Neuronal stem cell (in vitro differentiated cells): ENCODE data around the gene BET1.

ENCODE experiments used
- DNase-seq: peaks from one replicate; pipeline ENCODE4 v3.0.0-alpha.2; 2013; ENCODE audit warnings: low spot score
- H2AFZ ChIP-seq: one replicate; pipeline ENCODE4 v1.6.1; 2013; ENCODE audit warnings: mild to moderate bottlenecking, low read length, inconsistent platforms
- H2AK5ac ChIP-seq: 2 replicates; pipeline ENCODE4 v1.6.1; 2013; ENCODE audit warnings: low read depth, mild to moderate bottlenecking, inconsistent platforms, low read length, moderate library complexity, mixed read lengths
- H2BK120ac ChIP-seq: 2 replicates; pipeline ENCODE4 v1.6.1; 2013; ENCODE audit warnings: low read depth, mild to moderate bottlenecking, inconsistent platforms, low read length, moderate library complexity, mixed read lengths
- H2BK12ac ChIP-seq: one replicate; pipeline ENCODE4 v1.6.1; 2013; ENCODE audit warnings: low read length, inconsistent platforms
- H2BK15ac ChIP-seq: 2 replicates; pipeline ENCODE4 v1.6.1; 2013; ENCODE audit warnings: mild to moderate bottlenecking, low read length, inconsistent platforms, mixed read lengths
- H2BK5ac ChIP-seq: one replicate; pipeline ENCODE4 v1.6.1; 2013; ENCODE audit warnings: inconsistent platforms, mild to moderate bottlenecking, low read length, moderate library complexity
- H3K14ac ChIP-seq: one replicate; pipeline ENCODE4 v1.6.1; 2013; ENCODE audit warnings: low read length, inconsistent platforms
- H3K18ac ChIP-seq: 2 replicates; pipeline ENCODE4 v1.6.1; 2013; ENCODE audit warnings: low read length, inconsistent platforms
- H3K23ac ChIP-seq: 2 replicates; pipeline ENCODE4 v1.6.1; 2013; ENCODE audit warnings: low read depth, mild to moderate bottlenecking, mixed read lengths, low read length, inconsistent platforms; ENCODE audit not compliant: poor library complexity
- H3K27ac ChIP-seq: replicated peaks from 3 replicates; pipeline ENCODE4 v1.5.1; 2013; ENCODE audit warnings: low read length, inconsistent platforms
- H3K27me3 ChIP-seq, 3 experiments: 2 replicates each; pipeline ENCODE4 v1.6.1; 2013; ENCODE audit warnings: low read length in 3 of 3, mild to moderate bottlenecking in 2 of 3, inconsistent platforms in 1 of 3, low read depth in 1 of 3, mixed read lengths in 1 of 3, moderate library complexity in 1 of 3; ENCODE audit not compliant: control insufficient read depth in 3 of 3, insufficient read depth in 3 of 3
- H3K36me3 ChIP-seq, 2 donors: replicated peaks in 1 of 2; 2 replicates each; pipeline ENCODE4 v1.6.1; 2013; ENCODE audit warnings: low read length in 2 of 2; ENCODE audit not compliant: control insufficient read depth in 2 of 2, insufficient read depth in 2 of 2
- H3K4ac ChIP-seq: 2 replicates; pipeline ENCODE4 v1.6.1; 2013; ENCODE audit warnings: inconsistent platforms, mild to moderate bottlenecking, low read length, moderate library complexity
- H3K4me1 ChIP-seq, 2 donors: 1 replicate in 1 of 2; 2 replicates in 1 of 2; pipeline ENCODE4 v1.6.1; 2013; ENCODE audit warnings: low read length in 2 of 2, low read depth in 1 of 2; ENCODE audit not compliant: control insufficient read depth in 2 of 2, insufficient read depth in 1 of 2
- H3K4me2 ChIP-seq: one replicate; pipeline ENCODE4 v1.6.1; 2013; ENCODE audit warnings: mild to moderate bottlenecking, low read length, inconsistent platforms; ENCODE audit not compliant: insufficient read depth, poor library complexity, severe bottlenecking
- H3K4me3 ChIP-seq, 2 donors: 2 replicates each; pipeline ENCODE4 v1.5.1; 2013; ENCODE audit warnings: low read length in 2 of 2, mild to moderate bottlenecking in 2 of 2, inconsistent platforms in 1 of 2, moderate library complexity in 1 of 2
- H3K79me1 ChIP-seq: one replicate; pipeline ENCODE4 v1.6.1; 2013; ENCODE audit warnings: low read depth, mild to moderate bottlenecking, inconsistent platforms, low read length, moderate library complexity
- H3K9ac ChIP-seq: one replicate; pipeline ENCODE4 v1.6.1; 2013; ENCODE audit warnings: mild to moderate bottlenecking, low read depth, low read length, inconsistent platforms; ENCODE audit not compliant: poor library complexity
- H3K9me3 ChIP-seq, 2 donors: replicated peaks in 1 of 2; 2 replicates each; pipeline versions ENCODE3 to v1.6.1; 2013; ENCODE audit warnings: low read length in 2 of 2, mild to moderate bottlenecking in 2 of 2, inconsistent platforms in 1 of 2, low read depth in 1 of 2, mixed read lengths in 1 of 2, moderate library complexity in 1 of 2; ENCODE audit not compliant: control insufficient read depth in 2 of 2, insufficient read depth in 1 of 2
- H4K8ac ChIP-seq: one replicate; pipeline ENCODE4 v1.6.1; 2013; ENCODE audit warnings: low read depth, mild to moderate bottlenecking, inconsistent platforms, low read length, moderate library complexity
- H4K91ac ChIP-seq: one replicate; pipeline ENCODE4 v1.6.1; 2013; ENCODE audit warnings: low read length, low read depth, mild to moderate bottlenecking, inconsistent platforms; ENCODE audit not compliant: poor library complexity
- WGBS, 2 donors: extraction: QIAGEN DNeasy Blood & Tissue Kit; methylation state at CpG; one replicate each; pipeline ENCODE4 v1.1.7; 2013; ENCODE audit warnings: missing lambda C conversion rate in 2 of 2, mixed read lengths in 1 of 2; ENCODE audit not compliant: insufficient read length in 2 of 2, insufficient replicate concordance in 1 of 2; ENCODE audit errors: extremely low coverage in 2 of 2; 5-methylcytosine and 5-hydroxymethylcytosine counted together

Gene BET1

DNA sequence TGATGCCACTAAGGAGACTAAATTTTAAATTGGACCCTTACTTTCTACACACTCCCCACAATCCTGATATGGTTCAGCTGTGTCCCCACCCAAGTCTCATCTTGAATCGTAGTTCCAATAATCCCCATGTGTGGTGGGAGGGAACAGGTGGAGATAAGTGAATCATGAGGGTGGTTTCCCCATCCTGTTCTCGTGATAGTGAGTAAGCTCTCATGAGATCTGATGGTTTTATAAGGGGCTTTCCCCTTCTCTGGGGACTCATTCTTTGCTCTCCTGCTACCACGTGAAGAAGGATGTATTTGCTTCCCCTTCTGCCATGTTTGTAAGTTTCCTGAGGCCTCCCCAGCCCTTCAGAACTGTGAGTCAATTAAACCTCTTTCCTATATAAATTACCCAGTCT, 18.4 kb upstream of the BET1 start:
- H3K36me3 ChIP-seq, result no peaks in the 10 kb centered on the region
- H3K23ac ChIP-seq, result no peak overlapping the region
- H4K91ac ChIP-seq, result no peak overlapping the region
- H3K4me1 ChIP-seq, result no peaks in the 10 kb centered on the region
- H3K18ac ChIP-seq, result no peak overlapping the region
- no peak overlapping the region for H2BK15ac ChIP-seq
- no peak overlapping the region for H2BK12ac ChIP-seq
- no peak overlapping the region for H2BK120ac ChIP-seq
- no peak for DNase-seq
- no peak overlapping the region for H3K14ac ChIP-seq
- no peak overlapping the region for H3K9ac ChIP-seq
- H2AK5ac ChIP-seq, result no peak overlapping the region
- H2BK5ac ChIP-seq, result no peak overlapping the region
- no peak overlapping the region for H3K4me3 ChIP-seq
- H3K27ac ChIP-seq, result no peak overlapping the region
- H2AFZ ChIP-seq, result no peak overlapping the region
- H3K27me3 ChIP-seq, result no peaks in the 10 kb centered on the region
- no peak overlapping the region for H3K4ac ChIP-seq
- WGBS, 2 donors, result no CpG with 5 or more reads among the region's 3 CpGs
- no peaks in the 10 kb centered on the region for H3K9me3 ChIP-seq
- no peaks in the 10 kb centered on the region for H3K79me1 ChIP-seq
- no peak overlapping the region for H4K8ac ChIP-seq
- H3K4me2 ChIP-seq, result no peak overlapping the region

DNA sequence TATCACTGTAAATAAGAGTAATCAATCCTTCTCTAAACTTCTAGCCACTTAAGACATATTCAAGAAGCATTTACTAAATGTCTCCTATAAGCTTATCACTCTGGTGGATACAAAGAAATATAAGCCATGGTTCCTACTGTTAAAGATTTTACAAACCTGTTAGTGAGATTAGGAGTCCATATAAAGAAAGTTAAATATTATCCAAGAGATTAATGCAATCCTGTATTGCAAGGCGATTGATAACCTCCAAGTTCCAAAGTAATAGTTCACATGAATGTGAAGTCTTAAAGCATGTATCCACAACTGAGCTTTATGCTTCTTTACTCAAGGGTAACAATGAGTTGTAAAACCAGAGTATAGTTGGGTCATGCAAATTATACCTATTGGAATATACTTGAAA, 12.6 kb upstream of the BET1 start:
- Histone ChIP-seq H2AFZ (no peak overlapping the region), H3K36me3 (no peaks in the 10 kb centered on the region), H3K18ac (no peak overlapping the region), H3K23ac (no peak overlapping the region), H3K9ac (no peak overlapping the region), H2BK5ac (no peak overlapping the region), H3K79me1 (no peaks in the 10 kb centered on the region), H3K9me3 (no peaks in the 10 kb centered on the region), H2BK15ac (no peak overlapping the region), H2AK5ac (no peak overlapping the region), H2BK12ac (no peak overlapping the region), H2BK120ac (no peak overlapping the region), H3K27ac (no peak overlapping the region), H4K91ac (no peak overlapping the region), H3K4ac (no peak overlapping the region), H3K4me2 (no peak overlapping the region), H3K14ac (no peak overlapping the region), H3K27me3 (no peaks in the 10 kb centered on the region), H4K8ac (no peak overlapping the region), H3K4me1 (no peaks in the 10 kb centered on the region), H3K4me3 (no peak overlapping the region)
- no CpG with 5 or more reads among the region's 1 CpG for whole genome bisulfite sequencing, 2 donors
- DNase-seq, result no peak

DNA sequence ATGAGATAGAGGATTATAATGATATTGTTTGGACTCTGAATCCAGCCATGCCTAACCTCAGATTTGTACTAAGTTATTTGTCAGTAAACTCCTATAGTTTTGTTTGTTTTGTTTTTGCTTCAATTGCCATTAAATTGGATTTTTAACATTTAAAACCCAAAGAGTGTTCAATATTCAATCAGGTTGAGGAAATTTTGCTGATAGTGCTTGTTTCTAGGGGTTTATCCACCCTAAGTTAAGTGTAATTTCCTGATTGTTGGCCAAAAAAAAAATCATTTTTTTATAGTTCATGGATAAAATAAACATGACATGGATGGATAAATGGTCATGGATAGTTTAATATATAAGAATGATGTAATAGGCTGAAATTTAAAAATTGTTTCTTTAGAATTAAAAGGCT, 11.4 kb upstream of the BET1 start:
- no peaks in the 10 kb centered on the region for H3K27me3 ChIP-seq
- no peak overlapping the region for H3K18ac ChIP-seq
- H2BK5ac ChIP-seq, result no peak overlapping the region
- H4K91ac ChIP-seq, result no peak overlapping the region
- no peak overlapping the region for H2AFZ ChIP-seq
- H2BK15ac ChIP-seq, result no peak overlapping the region
- no peak overlapping the region for H3K14ac ChIP-seq
- no peak overlapping the region for H3K27ac ChIP-seq
- H2BK12ac ChIP-seq, result no peak overlapping the region
- no peak overlapping the region for H4K8ac ChIP-seq
- no peaks in the 10 kb centered on the region for H3K9me3 ChIP-seq
- no peak overlapping the region for H3K4me2 ChIP-seq
- no peak overlapping the region for H2BK120ac ChIP-seq
- H3K9ac ChIP-seq, result no peak overlapping the region
- no peak overlapping the region for H3K4ac ChIP-seq
- H2AK5ac ChIP-seq, result no peak overlapping the region
- H3K36me3 ChIP-seq, result no peaks in the 10 kb centered on the region
- H3K23ac ChIP-seq, result no peak overlapping the region
- DNase-seq, result no peak
- no peaks in the 10 kb centered on the region for H3K4me1 ChIP-seq
- H3K4me3 ChIP-seq, result no peak overlapping the region
- no peaks in the 10 kb centered on the region for H3K79me1 ChIP-seq

DNA sequence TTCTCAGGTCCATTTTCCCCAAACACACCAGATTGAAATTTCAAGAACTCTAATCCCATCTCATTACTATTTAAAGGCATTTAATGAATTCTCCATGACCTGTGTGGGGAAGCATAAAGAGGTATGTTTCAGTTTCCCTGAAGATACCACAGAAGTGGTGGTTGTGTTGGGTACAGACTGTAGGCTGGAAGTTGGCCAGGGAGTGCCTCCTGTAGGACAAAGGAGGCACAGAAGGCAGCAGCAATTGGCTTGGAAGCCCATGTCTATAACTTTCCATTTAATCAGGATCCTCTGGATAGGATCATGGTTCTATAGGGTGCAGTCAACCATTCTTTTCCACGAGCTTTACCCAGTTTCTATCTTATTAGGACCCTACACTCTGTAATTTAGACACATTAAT, 8.6 kb upstream of the BET1 start:
- H3K27me3 ChIP-seq, result no peaks in the 10 kb centered on the region
- WGBS, 2 donors, result no CpG with 5 or more reads among the region's 1 CpG
- DNase-seq, result no peak

More for the DNA sequence above, 8.6 kb upstream of the BET1 start:
- H3K36me3 ChIP-seq, result no peaks in the 10 kb centered on the region
- no peaks in the 10 kb centered on the region for H3K4me1 ChIP-seq
- no peak overlapping the region for H4K91ac ChIP-seq
- no peak overlapping the region for H2BK12ac ChIP-seq
- H3K27ac ChIP-seq, result no peak overlapping the region
- H3K9me3 ChIP-seq, result no peaks in the 10 kb centered on the region
- no peak overlapping the region for H3K4me3 ChIP-seq
- H2BK120ac ChIP-seq, result no peak overlapping the region
- H4K8ac ChIP-seq, result no peak overlapping the region
- H3K14ac ChIP-seq, result no peak overlapping the region
- no peak overlapping the region for H2BK5ac ChIP-seq
- H3K9ac ChIP-seq, result no peak overlapping the region
- no peak overlapping the region for H3K18ac ChIP-seq
- no peak overlapping the region for H2AFZ ChIP-seq
- no peaks in the 10 kb centered on the region for H3K79me1 ChIP-seq
- no peak overlapping the region for H3K4ac ChIP-seq
- no peak overlapping the region for H3K4me2 ChIP-seq
- no peak overlapping the region for H2AK5ac ChIP-seq
- no peak overlapping the region for H2BK15ac ChIP-seq
- no peak overlapping the region for H3K23ac ChIP-seq
